Endothelial cell of umbilical vein (primary cell): ENCODE results near the gene RAD51B. TPM values are rescaled to one million over a fixed set of nuclear protein-coding genes. Genes with fewer than 3 reads are reported as not detected.

Source experiments
- BruUV-seq: library from RNA; stranded (reverse); fragments of 400-500 nt; replicated peaks from 2 replicates; lab custom pipeline; 2021; lab: Mats Ljungman, UMichigan
- CTCF ChIA-PET: fragments of 300-600, 350-600 bp; sonication (Branson Sonifier 250); formaldehyde crosslinking; loops from one replicate; lab custom pipeline; 2021; ENCODE audit warnings: antibody characterized with exemption, inconsistent platforms; lab: Charles Lee
- POLR2A ChIA-PET: fragments of 300-600, 350-600 bp; sonication (Branson Sonifier 250); formaldehyde crosslinking; loops from one replicate; lab custom pipeline; 2021; ENCODE audit warnings: antibody characterized with exemption, inconsistent platforms; lab: Charles Lee
- DNase-seq: peaks from one replicate; pipeline ENCODE4 v3.0.0-alpha.2; 2011; ENCODE audit warnings: low read depth, low spot score
- FAIRE-seq: peaks from 2 replicates; lab custom pipeline; 2011; peaks lifted over from hg19 to GRCh38; lab: Jason Lieb, UNC
- H2AFZ ChIP-seq: 2 replicates; pipeline ENCODE4 v1.6.0; 2012; ENCODE audit warnings: low read depth, low read length, control low read depth, inconsistent platforms
- H3K27ac ChIP-seq: 2 replicates; pipeline ENCODE4 v1.5.1; 2011; ENCODE audit warnings: low read depth, mild to moderate bottlenecking, control low read depth, low read length, moderate library complexity; ENCODE audit not compliant: insufficient read depth
- H3K27me3 ChIP-seq, 2 experiments: 2 replicates each; pipeline versions ENCODE4 v1.6.0 to v1.6.1; 2011; ENCODE audit warnings: low read length in 2 of 2, mixed read lengths in 1 of 2; ENCODE audit not compliant: control insufficient read depth in 2 of 2, insufficient read depth in 2 of 2
- H3K36me3 ChIP-seq, 2 experiments: 2 replicates in 1 of 2; 3 replicates in 1 of 2; pipeline ENCODE4 v1.5.1; 2011; ENCODE audit warnings: low read length in 2 of 2, mild to moderate bottlenecking in 1 of 2, moderate library complexity in 1 of 2; ENCODE audit not compliant: control insufficient read depth in 2 of 2, insufficient read depth in 2 of 2; ENCODE audit errors: extremely low read depth in 1 of 2
- H3K4me1 ChIP-seq: 3 replicates; pipeline ENCODE4 v1.5.1; 2011; ENCODE audit warnings: mild to moderate bottlenecking, low read length; ENCODE audit not compliant: control insufficient read depth, insufficient read depth; ENCODE audit errors: extremely low read depth
- H3K4me2 ChIP-seq: 2 replicates; pipeline ENCODE4 v1.6.1; 2011; ENCODE audit warnings: low read length, control low read depth, mixed read lengths; ENCODE audit not compliant: insufficient read depth
- H3K4me3 ChIP-seq, 3 experiments: fragments of 200-600 bp in 1 of 3; sonication (generic), shearing (Covaris generic) in 1 of 3; replicated peaks in 1 of 3; 2 replicates each; pipeline ENCODE4 v1.5.1; 2011 to 2016; ENCODE audit warnings: control low read depth in 3 of 3, low read length in 3 of 3, mild to moderate bottlenecking in 2 of 3, inconsistent platforms in 1 of 3, low read depth in 1 of 3, moderate library complexity in 1 of 3; ENCODE audit not compliant: insufficient read depth in 1 of 3
- H3K79me2 ChIP-seq: 2 replicates; pipeline ENCODE4 v1.6.0; 2012; ENCODE audit warnings: low read length, inconsistent platforms; ENCODE audit not compliant: control insufficient read depth, insufficient read depth
- H3K9ac ChIP-seq: replicated peaks from 2 replicates; pipeline ENCODE3; 2011; ENCODE audit warnings: low read length, control low read depth; ENCODE audit not compliant: insufficient read depth; ENCODE audit errors: extremely low read depth
- H3K9me1 ChIP-seq: replicated peaks from 3 replicates; pipeline ENCODE4 v1.6.0; 2011; ENCODE audit warnings: mild to moderate bottlenecking, low read length; ENCODE audit not compliant: control insufficient read depth, insufficient read depth; ENCODE audit errors: extremely low read depth
- H3K9me3 ChIP-seq: replicated peaks from 2 replicates; pipeline ENCODE4 v1.5.1; 2012; ENCODE audit warnings: low read length, inconsistent platforms; ENCODE audit not compliant: control insufficient read depth, insufficient read depth
- H4K20me1 ChIP-seq: replicated peaks from 2 replicates; pipeline ENCODE3; 2011; ENCODE audit warnings: mild to moderate bottlenecking, low read length; ENCODE audit not compliant: control insufficient read depth, insufficient read depth; ENCODE audit errors: extremely low read depth
- CTCF ChIP-seq, 2 donors: IDR thresholded peaks; 1 replicate in 1 of 2; 2 replicates in 1 of 2; pipeline ENCODE4 v1.5.1; 2011; ENCODE audit warnings: low read length in 2 of 2, mild to moderate bottlenecking in 2 of 2, moderate library complexity in 2 of 2, control low read depth in 1 of 2, inconsistent platforms in 1 of 2, low read depth in 1 of 2; ENCODE audit not compliant: insufficient read depth in 1 of 2; ENCODE audit errors: extremely low read depth in 1 of 2
- EZH2 ChIP-seq: IDR thresholded peaks from 2 replicates; pipeline ENCODE4 v1.6.1; 2012; ENCODE audit warnings: borderline replicate concordance, low read depth, mild to moderate bottlenecking, moderate library complexity, low read length, inconsistent platforms; ENCODE audit not compliant: severe bottlenecking
- FOS ChIP-seq: IDR thresholded peaks from 2 replicates; pipeline ENCODE4 v1.6.1; 2011; ENCODE audit warnings: mild to moderate bottlenecking, low read length, moderate library complexity, borderline replicate concordance; ENCODE audit not compliant: insufficient read depth
- GATA2 ChIP-seq: IDR thresholded peaks from 2 replicates; pipeline ENCODE4 v1.7.0; 2011; ENCODE audit warnings: low read depth, mild to moderate bottlenecking, moderate library complexity, mixed read lengths, low read length; ENCODE audit not compliant: insufficient read length, insufficient read depth
- JUN ChIP-seq: IDR thresholded peaks from 2 replicates; pipeline ENCODE4 v1.6.1; 2011; ENCODE audit warnings: borderline replicate concordance, low read depth; ENCODE audit not compliant: insufficient read length, insufficient read depth
- MAX ChIP-seq: IDR thresholded peaks from 2 replicates; pipeline ENCODE4 v1.6.1; 2011; ENCODE audit not compliant: insufficient read depth, insufficient read length
- MYC ChIP-seq: IDR thresholded peaks from one replicate; pipeline ENCODE4 v1.6.1; 2011; ENCODE audit warnings: mild to moderate bottlenecking, low read depth, low read length
- POLR2A ChIP-seq: IDR thresholded peaks from 2 replicates; pipeline ENCODE4 v1.6.1; 2012; ENCODE audit warnings: low read depth, mild to moderate bottlenecking, control low read depth, low read length
- POLR2AphosphoS5 ChIP-seq: IDR thresholded peaks from 2 replicates; pipeline ENCODE4 v1.6.1; 2012; ENCODE audit warnings: low read depth, mild to moderate bottlenecking, control low read depth, low read length, moderate library complexity; ENCODE audit not compliant: insufficient read depth
- dilution Hi-C: fragments of 300-500 bp; cut with MboI; formaldehyde crosslinking; loops from one replicate; pipeline ENCODE4 v1.15.0; 2019; ENCODE audit warnings: low sequenced_read_pairs; ENCODE audit not compliant: extremely low pct_ligation_motif_present
- intact Hi-C: fragments of 100-400 bp; cut with micrococcal nuclease; formaldehyde crosslinking; loops from one replicate; pipeline ENCODE4 v1.10.0; 2022
- polyA plus RNA-seq, 4 experiments: library from polyadenylated mRNA; depleted of rRNA in 3 of 4; stranded (reverse) in 3 of 4; unstranded in 1 of 4; fragments of >200 nt; gene quantifications; 2 replicates each; pipeline versions ENCODE4 v1.2.1 to v1.2.3, GENCODE V29; 2011 to 2012; ENCODE audit warnings: missing spikeins in 1 of 4
- total RNA-seq: library from RNA; stranded (reverse); gene quantifications from 2 replicates; pipeline ENCODE4 v1.2.3, GENCODE V29; 2021

The RAD51B gene
- total and polyA plus RNA-seq, 2 donors (not counting 3 experiments of a cell fraction or from before 2014, with no cell fraction given), result 3.9 to 19.0 TPM

- Histone ChIP-seq H3K27me3 (no peaks in the 10 kb centered on the region), H3K4me3 (no peak overlapping the region), H3K36me3 (no peaks in the 10 kb centered on the region), H3K79me2 (no peaks in the 10 kb centered on the region), H3K9me1 (no peaks in the 10 kb centered on the region), H2AFZ (no peak overlapping the region), H3K9ac (no peak overlapping the region), H3K27ac (no peak overlapping the region), H3K4me1 (no peaks in the 10 kb centered on the region), H3K9me3 (no peaks in the 10 kb centered on the region), H3K4me2 (no peak overlapping the region), H4K20me1 (no peaks in the 10 kb centered on the region)
- ChIA-PET POLR2A (no interaction called here), CTCF (interaction anchor here (1.0 to 1.2 kb wide), 2 partner anchors 99 to 1009 kb away, joined by 3 to 4 read pairs; no protein-coding TSS in a partner anchor)
- BruUV-seq, result no TSS peak
- TF ChIP-seq POLR2AphosphoS5 (no peak), MYC (no peak), JUN (no peak), CTCF (IDR thresholded peaks at IDR 0.05; ENCODE audit: extremely low read depth in 1 of 2, insufficient read depth in 1 of 2, low read depth in 1 of 2, low read length in 2 of 2) (no peak), GATA2 (no peak), EZH2 (no peak), MAX (no peak), POLR2A (no peak), FOS (no peak)
- no peak for FAIRE-seq
- intact Hi-C loops (loop anchor here (5.0 kb wide), 1 partner anchor 412 kb away; no protein-coding TSS in a partner anchor), dilution Hi-C loops (no loop called here)
- no peak for DNase-seq
Observed at GRCh38 chr14:67835596-67835995, 16.0 kb downstream of the RAD51B start.
